Measurements from ENCODE around the gene ZFP69B. TPM values are rescaled to one million over a fixed set of nuclear protein-coding genes. Genes with fewer than 3 reads are reported as not detected.

The ZFP69B gene
- 3.3 and 4.1 TPM in 2 replicates for total RNA-seq
- polyA plus RNA-seq (2012): 1.8 TPM

DNA sequence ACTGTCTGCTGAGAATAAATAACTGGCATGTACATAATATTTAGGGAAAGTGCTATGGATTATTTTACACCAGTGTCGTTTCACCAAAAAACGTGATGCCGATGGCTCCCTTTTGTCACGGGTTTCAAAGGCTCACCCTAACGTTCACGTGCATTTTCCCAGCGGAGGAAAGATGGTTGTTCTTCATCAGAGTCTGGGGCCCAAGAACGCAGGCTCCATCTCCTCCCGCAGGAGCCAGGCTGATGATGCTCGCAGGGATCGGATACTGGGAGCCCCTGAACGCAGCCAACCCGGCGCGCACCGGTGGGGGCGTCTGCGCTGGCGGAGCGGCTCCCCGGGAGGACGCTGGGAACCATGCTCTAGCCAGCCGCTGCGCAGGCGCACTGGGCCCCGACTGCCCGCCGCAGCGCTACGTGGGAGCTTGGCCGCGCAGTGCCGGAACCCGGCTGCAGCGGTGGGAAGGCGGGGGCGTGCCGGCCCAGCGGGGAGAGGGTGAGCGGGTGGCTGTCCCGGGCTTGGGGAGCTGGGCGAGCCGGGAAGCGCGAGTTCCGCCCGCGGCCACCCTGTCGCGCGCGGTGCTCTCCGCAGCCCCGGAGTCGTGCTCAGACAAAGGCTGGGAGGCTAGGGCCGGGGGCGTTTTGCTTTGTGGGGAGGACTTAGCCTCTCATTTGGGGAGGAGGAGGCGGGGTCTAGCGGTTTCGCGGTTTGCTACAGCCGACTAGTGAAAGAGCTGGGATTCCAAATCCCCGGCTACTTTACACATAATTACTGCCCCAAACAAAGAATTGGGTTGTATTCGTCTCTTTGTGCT, at the start of gene ZFP69B:
Gene ZFP69B, plus strand, starts transcription at position 793 of the 811 bp plus-strand sequence. CDS start 486 bp downstream, outside the sequence.
- DNase-seq (ENCODE audit: low read depth): peak; percentile 93

DNA sequence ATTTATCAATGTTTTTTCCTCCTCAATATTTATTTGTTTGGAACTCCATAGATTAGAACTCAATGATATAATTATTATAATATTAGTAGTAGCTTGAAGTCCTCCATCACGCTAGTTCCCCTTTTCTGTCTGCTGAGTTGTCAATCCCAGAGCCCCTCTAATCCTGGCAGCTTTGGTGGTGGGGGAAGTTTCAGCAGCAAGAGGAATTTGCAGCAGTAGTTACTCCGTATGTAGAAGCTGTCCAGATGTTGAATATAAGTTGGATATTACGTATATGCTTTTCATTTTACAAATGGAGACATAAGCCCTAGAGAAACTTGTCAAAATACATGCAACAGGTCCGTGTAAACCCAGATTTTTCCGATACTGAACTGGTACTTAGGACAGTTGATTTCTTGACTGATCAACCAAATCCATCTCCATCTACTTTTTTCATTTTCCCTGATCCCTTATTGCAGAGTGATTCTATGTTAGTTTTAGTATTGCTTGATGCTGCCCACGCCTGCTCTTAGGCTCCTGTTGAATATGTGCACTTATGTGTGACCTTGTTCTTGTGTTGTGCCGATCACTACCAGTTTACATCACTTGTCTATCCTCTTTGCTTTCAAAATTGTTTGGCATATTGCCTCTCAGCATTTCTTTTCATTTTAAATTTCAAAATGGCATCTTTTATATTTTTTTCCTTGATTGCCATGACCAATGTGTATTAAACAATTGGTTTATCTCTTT, 48.6 kb upstream of the ZFP69B start:
- no peak for DNase-seq (ENCODE audit: low read depth)

DNA sequence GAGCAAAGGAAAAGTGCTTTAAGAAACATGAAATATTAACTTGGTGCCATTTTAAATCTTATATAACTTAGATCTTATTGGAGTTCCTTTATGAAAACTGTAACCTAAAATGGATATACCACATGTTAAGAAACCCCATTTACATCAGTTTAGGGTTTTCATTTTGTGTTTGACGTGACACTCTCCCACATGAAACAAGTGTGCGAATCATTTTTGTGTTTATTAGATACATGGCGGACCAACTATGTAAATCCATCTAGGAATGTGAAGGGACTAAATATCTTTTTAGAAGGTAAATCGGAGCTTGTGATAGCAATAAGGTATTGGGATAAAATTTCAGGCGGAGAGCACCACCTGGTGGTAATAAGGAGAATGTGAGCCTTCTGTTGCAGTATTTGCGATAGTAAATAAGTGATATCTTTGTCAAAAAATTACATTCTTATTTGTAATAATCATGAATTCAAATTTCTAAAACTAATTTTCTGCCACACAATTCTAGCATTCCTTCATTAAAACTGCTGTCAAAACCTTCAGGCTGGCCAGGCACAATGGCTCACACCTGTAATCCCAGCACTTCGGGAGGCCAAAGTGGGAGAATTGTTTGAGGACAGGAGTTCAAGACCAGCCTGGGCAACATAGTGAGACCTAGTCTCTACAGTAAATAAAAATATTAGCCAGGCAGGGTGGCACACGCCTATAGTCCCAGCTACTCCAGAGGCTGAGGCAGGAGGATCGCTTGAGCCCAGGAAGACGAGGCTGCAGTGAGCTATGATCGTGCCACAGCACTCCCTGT, 45.4 kb upstream of the ZFP69B start:
- peak; percentile 59 for DNase-seq (ENCODE audit: low read depth)

DNA sequence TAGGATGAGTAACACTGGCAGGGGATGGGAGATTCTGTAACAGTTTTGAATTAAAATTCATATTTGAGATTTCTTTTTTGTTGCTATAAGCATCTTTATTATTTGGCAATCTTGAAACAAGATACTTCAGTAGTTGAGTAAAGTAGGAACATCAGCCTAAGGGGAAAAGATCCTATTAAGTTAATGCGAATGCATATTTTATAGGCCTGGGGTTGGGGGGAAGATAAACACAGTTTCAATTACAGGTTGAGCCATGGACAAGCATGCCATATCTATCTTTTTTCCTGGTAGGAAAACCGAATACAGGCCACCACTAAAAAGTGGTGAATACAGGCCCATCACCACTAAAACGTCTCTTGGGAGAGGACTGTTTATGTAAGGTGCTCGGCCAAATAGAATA, 44.5 kb upstream of the ZFP69B start:
- no peak for DNase-seq (ENCODE audit: low read depth)

DNA sequence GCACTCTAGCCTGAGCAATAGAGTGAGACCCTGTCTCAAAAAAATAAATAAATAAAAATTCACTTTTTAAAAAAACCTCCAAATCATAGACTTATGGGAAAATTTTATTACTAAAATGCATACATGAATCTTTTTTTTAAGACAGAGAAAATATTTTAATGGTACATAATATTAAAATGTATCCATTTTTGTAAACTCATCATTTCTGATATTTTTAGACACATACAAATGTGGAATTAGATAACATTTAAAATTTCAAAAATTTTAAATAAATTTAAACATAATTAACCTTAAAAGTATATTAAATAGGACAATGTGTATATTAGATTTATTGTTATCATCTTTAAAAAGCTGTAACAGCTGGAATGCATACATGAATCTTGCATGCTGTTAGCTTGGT, 42.8 kb upstream of the ZFP69B start:
- no peak for DNase-seq (ENCODE audit: low read depth)

DNA sequence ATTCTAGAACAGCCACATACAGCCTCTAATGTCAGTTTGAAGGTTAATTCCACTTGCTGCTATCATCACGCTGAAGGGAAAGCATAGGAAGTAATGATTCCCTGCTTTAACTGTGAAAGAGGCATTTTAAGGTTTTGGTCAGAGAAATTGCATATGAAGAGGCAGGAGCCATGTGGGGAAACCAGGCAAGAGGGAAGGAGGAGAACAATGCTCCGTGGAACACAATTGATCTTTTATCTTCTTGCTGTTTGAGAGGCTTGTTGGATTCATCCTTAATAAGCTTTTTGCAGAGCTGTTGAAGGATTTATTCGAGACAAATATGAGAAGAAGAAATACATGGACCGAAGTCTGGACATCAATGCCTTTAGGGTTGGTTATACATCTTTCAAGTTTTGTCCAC, 40.8 kb upstream of the ZFP69B start:
- DNase-seq (ENCODE audit: low read depth): no peak

DNA sequence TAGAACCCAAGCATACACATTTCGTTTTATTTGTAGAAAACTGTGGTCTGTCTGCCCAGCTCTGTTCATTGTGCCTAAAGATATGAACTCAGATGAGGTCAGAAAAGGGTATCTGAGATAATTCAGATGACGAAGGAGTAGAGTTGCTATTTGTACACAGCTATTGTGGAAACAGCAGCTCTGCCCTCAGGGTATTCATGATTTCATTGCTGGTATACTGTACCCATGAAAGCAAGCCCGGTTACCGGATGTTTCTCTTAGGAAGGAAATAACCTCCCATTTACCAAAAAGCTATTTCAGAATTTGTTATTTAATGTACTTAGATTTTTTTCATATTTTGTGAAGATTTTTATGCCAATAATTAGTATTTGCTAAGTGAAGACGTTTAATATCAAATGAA, 39.0 kb upstream of the ZFP69B start:
- no peak for DNase-seq (ENCODE audit: low read depth)

DNA sequence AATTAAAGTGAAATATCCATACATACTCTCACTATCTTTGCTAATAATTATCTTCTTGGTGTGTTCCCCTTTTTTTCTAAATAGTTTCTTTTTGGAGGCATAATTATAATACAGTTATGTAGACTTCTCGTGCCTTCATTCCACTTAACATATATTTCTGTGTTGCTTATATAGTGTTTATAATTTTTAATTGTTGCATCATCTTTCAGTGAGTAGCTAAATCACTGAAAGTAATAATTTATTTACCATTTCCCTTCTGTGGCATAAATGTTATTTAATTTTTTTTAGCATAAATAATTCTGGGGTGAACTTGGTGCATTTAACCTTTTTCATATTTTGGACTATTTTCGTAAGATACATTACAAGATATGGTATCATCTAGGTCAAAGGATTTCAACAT, 38.4 kb upstream of the ZFP69B start:
- no peak for DNase-seq (ENCODE audit: low read depth)

DNA sequence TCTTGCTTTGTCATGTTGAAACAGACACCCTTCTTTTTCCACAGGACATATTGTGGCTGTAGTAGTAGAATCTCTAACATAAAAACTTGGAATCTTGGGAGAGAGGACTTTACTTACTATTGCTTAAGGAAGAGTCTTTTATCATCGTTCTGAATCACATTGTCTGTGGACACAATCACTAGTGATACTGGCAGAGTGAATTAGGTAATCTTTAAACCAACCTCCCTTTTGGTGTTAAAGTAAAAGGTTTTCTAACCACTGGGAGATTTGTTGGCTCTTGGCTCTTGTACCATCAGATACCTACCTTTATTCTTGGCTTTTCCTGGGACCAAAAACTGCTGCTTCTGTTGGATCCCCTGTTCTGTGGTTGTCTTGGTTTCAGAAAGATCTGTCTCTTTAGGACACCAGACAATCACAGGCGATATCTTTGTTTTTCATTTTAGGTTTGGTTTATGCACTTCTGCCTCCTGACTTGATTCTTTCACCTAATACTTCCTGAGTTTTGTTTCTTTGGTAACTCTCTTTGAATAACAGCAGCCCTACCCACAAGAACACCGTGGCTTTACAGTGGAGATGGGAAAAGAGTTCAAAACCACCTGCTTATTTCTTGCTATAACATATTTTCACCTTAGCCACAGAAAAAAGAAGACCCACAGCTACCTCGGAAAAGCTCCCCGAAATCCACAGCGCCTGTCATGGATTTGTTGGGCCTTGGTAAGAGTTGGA, 36.6 kb upstream of the ZFP69B start:
- DNase-seq (ENCODE audit: low read depth): no peak

DNA sequence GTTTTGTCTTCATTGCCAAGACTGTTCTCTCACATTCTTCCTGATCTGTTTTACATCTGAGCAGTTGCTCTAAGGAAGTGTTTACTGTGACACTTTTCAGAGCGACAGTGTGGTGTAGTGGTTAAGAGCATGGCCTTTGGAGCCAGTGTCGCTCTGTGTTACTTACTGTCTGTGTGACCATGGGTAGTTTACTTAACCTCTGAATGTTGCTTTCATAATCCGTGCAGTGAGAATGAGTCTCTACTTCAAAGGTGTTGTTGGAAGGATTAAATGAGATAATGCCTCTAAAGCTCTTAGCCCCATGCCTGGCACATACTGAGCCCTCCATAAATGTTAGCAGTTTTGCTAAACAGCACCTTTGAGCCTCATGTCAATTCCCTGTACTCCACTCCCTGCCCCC, 35.9 kb upstream of the ZFP69B start:
- DNase-seq (ENCODE audit: low read depth): no peak

DNA sequence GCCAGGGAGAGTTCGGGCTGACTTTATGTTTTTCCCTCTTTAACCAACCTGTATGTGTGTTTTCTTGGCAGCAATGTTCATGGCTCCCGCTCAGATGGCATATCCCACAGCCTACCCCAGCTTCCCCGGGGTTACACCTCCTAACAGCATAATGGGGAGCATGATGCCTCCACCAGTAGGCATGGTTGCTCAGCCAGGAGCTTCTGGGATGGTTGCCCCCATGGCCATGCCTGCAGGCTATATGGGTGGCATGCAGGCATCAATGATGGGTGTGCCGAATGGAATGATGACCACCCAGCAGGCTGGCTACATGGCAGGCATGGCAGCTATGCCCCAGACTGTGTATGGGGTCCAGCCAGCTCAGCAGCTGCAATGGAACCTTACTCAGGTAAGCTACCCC, 33.6 kb upstream of the ZFP69B start:
- no peak for DNase-seq (ENCODE audit: low read depth)

DNA sequence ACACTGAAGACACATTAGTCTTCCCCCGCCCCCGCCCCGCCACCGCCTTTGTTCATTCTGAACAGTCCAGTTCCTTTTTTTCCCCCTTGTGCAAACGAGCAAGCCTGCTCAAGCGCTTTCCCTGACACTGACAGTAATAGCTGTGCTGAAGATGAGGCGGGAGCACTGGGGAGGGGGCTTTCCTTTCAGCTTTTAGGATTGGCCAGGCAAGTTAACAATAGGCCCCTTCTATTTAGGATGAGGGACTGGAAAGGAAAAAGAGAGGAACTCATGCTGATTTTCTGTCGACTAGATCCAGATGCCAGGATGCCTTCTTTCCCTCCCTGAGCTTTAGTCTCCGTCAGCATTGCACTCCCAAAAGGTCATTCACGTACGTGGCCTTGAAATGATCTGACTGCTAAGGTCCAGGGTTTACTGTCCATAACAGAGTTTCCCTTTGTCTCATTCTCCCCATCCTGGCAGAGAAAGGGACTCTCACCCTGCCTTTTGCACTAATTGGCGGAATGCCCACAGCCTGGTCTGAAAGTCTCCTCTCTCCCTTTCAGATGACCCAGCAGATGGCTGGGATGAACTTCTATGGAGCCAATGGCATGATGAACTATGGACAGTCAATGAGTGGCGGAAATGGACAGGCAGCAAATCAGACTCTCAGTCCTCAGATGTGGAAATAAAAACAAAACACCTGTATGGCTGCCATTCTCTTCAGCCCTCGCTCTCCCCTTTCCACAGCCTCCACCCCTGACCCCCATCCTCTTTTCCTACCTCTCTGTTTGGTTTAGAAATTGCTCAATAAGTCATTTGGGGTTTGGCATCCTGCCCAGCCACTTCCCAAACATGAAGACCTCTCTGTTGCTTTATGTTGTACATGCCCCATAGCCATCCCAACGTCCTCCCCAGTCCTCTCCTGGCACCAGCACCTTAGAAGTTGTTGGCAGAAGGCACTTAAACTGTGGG, 28.6 kb upstream of the ZFP69B start:
- DNase-seq (ENCODE audit: low read depth): no peak

DNA sequence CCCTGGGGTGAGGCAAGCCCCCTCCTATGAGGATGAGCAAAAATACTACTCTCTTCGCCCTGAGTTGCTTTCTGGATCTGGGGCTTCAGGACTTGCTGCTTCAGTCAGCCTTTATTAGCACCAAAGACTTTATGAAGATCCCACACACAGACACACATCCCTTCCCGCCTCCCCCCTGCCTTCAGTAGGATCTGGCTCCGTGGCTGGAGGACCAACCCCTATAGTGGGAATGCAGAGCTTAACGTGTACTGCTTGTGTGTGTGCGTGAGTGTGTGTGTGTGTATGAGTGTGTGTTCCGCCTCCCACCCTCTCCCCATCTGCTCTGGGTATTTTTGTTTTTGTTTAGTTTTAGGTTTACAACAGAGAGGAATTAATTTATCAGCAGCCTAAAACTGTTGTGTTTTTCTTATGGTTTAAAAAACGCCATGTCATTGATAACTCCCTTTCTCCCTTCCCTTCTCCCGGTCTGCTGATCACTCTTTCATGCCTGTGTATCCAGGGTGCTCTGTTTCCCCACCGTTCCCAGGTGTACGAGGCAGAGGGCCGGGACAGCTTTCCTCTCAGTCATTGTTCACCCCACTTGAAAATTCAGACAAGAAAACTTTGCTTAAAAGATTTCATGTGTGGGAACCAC, 27.5 kb upstream of the ZFP69B start:
- DNase-seq (ENCODE audit: low read depth): no peak

DNA sequence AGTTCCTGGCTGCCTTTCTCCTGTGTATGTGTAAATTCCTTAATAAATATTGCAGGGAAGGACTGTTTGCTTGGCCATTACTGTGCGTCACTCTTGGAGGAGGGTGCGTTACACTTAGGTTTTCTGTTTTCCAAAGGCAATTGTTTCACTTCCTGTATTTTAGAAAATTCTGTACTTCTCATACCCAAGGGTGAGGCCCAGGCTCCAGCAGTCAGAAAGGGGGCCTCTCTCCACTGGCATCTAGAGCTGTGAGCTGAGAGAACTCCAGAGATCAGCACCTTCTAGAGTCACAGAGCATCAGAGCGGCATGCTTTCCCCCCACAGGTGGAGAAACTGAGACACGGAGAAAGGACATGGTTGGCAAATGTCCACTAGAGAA, 27.0 kb upstream of the ZFP69B start:
- DNase-seq (ENCODE audit: low read depth): no peak

DNA sequence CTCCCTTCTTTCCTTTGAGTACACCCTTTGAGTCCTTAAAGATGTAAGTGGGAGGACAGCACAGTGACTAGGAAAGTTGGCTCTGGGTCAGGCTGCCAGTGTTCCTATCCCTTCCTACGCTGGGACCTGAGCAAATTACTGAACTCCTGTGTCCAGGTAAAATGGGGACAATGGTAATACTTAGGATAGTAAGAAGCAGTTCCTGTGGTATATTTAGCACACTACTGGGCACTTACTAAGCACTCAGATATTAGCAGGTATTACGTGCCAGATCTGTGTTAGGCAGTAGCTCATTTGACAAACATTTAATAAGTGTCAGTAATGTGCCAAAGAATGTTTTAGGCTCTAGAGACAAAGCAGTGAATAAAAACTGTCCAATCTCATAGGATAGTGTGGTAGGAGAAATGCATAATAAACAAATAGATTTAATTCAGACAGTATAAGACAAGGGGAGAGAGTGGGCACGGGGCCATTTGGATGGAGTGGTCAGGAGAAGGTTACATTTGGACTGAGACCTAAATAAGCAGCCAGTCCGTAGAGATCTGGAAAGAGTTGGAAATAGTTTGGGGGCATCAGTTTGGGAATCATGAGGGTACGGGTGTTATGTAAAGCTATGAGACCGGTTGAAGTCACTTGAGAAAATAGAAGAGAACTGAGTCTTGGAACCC, 26.2 kb upstream of the ZFP69B start:
- no peak for DNase-seq (ENCODE audit: low read depth)

DNA sequence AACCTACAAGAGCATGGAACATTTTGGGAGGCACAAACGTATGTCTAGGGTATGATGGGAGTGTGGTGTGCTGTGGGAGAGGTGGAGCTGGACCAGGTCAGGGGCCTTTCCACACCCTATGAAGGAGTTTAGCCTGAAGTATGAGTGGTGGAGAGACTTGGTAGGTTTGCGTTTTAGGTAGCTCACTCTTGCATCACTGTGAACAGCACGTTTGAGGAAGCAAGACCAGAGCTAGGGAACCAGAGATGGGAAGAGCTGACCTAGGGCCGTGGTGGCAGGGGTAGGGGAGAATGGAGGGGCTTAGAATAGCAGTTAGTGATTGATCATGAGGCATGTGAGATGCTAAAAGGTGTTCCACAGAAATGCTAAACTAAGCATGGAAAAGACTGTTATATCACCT, 25.1 kb upstream of the ZFP69B start:
- no peak for DNase-seq (ENCODE audit: low read depth)

DNA sequence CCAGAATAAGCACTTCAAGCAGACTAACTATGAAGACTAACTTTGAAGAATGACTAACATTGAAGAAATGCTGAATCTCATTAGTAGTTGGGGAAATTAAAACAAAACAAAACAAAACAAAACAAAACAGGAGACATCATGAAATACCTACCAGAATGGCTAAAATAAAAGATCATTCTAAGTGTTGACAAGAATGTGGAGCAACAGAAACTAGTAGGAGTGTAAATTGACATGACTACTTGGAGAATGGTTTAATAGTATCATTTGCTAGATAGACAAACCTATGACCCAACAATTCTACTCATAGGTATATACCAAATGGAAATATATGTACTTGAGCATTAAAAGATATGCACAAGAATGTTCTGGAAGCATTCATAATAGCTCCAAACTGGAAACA, 18.9 kb upstream of the ZFP69B start:
- no peak for DNase-seq (ENCODE audit: low read depth)

DNA sequence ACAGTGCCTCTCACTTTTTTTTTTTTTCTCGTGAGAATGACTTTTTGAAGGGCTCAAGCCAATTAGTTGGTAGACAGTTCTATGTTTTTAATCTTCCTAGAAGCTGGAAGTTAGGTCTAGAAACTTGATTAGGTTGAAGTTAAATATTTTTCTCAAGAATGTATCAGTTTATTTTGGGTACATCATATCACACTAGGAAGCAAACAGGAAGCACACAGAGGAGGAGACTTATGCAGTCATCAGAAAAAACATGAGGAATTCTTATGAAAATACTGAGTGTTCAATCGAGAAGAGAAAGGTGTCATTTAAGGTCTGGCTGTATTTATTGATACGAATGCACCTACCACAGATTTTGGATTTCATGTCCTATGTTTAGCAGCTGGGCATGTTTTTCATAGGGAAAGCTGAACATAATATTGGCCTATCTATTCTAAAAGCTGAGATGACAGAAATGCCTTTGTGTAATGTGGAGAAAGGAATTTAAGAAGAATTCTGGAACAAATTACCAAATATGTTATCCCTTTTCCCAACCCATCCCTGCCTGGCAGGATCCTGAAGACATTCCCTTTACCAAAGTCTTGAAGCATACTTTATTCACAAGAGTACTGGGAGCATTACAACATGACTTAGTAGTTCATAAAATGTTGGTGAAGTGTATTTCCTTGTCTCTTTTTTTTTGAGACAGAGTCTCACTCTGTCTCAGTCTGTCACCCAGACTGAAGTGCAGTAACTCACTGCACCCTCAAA, 17.5 kb upstream of the ZFP69B start:
- no peak for DNase-seq (ENCODE audit: low read depth)

All from myocyte (in vitro differentiated cells).